T1000 (cell line): Measurements from ENCODE around the gene OR10H3.
"Not testable (repeated sequence)": the region's sequence is repeated elsewhere in the genome, so short reads cannot be mapped to it uniquely, and the experiment has no call there.

ENCODE experiments used
- DNase-seq: peaks from one replicate; lab custom pipeline; 2025; ENCODE audit warnings: mixed read lengths; lab: John Stamatoyannopoulos, UW

The OR10H3 gene

DNA sequence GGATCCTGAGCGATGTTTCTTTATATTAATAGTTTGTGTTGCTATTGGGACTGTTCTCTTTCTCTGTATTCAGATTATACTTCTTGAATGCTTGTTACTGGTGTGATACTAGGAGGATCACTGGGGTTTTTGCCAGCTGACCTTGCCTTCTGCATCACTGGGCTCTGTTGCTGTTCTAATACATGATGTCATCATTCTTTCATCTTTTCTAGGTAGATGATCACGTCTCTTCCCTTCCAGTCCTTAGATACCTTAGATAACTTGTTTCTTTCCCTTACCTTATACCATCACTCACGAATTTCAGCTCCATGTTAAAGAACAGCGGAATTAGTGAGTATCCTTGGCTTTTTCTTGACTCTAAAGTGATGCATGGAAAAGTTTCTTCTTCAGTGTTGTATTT is at the start of gene OR10H3:
Gene OR10H3, plus strand, starts transcription at position 264 of the 400 bp plus-strand sequence. CDS start 3,408 bp downstream, outside the sequence.
- no peak for DNase-seq

- no peak for DNase-seq
These were observed 41.1 kb upstream of the OR10H3 start for GRCh38 chr19:15696654-15697194.

GRCh38 chr19:15701757-15702533 is 35.8 kb upstream of the OR10H3 start:
- no peak for DNase-seq

- DNase-seq = no peak
These were observed 35.3 kb upstream of the OR10H3 start for GRCh38 chr19:15702534-15702930.

- DNase-seq = no peak
These were observed 23.1 kb upstream of the OR10H3 start for GRCh38 chr19:15714638-15715037.

GRCh38 chr19:15715642-15716041 is 22.1 kb upstream of the OR10H3 start:
- no peak for DNase-seq

DNA sequence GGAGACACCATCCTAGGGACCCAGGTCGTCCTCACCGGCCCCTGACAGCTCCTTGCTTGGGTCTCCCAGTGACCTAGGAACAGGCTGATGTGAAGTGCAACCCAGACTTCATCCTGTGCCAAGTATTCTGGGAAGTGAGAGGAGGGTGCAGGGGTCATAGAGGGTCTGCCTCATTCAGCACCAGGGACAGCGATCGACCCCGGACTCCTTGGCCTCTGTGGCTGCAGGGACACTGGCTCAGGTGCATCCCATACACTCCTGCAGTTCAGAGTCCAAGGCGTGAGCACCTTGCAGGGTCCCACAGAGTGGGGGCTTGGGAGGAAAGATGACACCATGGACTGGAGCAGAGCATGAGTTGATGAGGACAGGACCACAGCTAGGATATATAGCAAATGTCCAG is 20.0 kb upstream of the OR10H3 start:
- no peak for DNase-seq

DNA sequence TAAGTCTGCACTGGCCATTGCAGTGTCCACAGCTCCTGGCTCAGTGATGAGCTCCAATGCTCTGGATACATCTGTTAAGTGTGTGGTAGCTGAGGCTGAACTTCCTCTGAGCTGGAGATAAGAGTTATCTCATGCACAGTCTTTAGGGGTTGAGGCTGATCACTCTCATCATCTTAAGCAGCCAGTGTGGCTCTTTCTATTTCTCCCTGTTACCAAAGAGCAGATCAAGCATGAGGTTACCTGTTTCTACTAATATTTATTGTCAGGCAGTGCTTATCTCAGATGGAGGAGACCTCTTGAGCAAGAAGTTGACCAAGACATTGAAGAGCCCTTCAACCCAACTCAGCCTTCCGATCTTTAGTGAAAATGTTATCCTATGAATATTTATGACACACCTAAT is 16.5 kb upstream of the OR10H3 start:
- no peak for DNase-seq

GRCh38 chr19:15722956-15723355 is 14.8 kb upstream of the OR10H3 start:
- DNase-seq = no peak

DNA sequence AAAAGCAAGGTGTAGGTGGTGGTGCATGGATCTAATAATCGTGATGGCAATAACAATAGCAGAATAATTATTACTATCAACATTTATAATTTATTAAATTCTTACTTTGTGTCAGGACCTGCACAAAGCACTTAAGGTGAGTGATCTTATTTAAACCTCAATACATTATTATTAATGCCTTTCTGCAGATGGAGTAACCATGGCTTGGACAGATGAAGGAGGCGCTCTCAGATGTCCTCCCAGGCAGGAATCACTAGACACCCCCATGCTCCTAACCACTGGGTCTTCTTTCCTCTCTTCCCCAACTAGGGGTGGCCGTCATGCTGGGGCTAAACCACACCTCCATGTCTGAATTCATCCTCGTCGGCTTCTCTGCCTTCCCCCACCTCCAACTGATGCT is 10.1 kb upstream of the OR10H3 start, which contains the start of gene OR10H2:
Gene OR10H2, plus strand, starts transcription at position 301 of the 400 bp plus-strand sequence. Its CDS starts 20 bp downstream, at position 321.
- DNase-seq = no peak

- DNase-seq = no peak
These were observed 7.2 kb upstream of the OR10H3 start for GRCh38 chr19:15730538-15730937.

DNA sequence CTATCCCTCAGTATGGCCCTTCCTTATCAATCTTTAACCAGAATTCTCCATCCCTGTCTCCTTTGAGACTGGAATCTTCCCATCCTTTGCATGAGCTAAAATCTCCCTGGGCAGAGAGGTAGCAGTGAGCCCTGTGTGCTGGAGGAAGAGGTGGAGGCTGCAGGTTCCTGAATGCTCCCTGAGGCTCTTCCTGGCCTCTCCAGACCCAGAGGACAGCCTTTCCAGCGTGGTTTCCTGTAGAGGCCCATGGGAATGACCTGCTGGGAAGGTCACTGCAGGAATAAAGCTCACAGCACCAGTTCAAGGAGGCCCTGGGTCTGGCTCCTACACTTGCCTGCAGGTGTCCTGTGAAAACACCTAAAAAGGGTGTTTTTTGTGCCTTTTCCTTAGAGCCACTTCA is 5.4 kb upstream of the OR10H3 start:
- no peak for DNase-seq

GRCh38 chr19:15733895-15734294 is 3.9 kb upstream of the OR10H3 start:
- DNase-seq = no peak

DNA sequence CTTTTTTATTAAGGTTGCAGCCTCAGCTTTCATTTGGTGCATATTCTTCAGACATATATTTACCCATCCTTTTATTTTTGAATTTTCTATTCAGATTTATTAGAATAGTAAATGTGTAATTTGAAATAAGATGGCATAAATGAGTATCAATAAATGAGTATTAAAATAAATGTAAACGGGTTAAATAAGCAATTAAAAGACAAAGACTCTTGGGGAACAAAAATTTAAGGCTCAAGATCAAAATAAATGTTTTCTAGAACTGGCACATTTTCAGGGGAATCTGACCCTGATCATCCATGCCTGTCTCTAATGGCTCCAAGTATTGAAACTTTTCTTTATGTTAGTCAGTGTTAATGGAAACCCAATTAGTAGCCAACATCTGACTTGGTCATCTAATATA is 3.0 kb downstream of the OR10H3 start:
- DNase-seq = no peak

DNA sequence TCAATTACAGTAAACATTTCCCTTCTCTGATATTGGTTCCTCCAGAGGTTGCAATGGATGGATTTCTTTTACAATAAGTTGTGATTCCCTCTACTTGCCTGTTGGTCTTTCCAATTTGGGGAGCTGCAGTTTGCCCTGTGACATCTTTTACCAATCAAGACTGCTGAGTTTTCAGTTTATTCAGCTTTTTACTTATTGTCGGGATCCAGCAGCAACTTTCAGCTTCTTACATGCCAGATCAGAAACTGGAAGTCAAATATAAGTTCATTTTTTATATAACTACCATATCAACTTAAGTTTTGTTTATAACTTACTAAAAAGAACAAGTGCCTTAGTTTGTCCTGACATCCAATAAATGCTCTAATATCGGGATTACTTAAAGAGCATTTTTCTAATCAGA is 10.5 kb downstream of the OR10H3 start:
- no peak for DNase-seq

- DNase-seq = no peak
These were observed 20.6 kb downstream of the OR10H3 start for GRCh38 chr19:15758379-15758778.

GRCh38 chr19:15759962-15760565 is 22.3 kb downstream of the OR10H3 start:
- DNase-seq = no peak

DNA sequence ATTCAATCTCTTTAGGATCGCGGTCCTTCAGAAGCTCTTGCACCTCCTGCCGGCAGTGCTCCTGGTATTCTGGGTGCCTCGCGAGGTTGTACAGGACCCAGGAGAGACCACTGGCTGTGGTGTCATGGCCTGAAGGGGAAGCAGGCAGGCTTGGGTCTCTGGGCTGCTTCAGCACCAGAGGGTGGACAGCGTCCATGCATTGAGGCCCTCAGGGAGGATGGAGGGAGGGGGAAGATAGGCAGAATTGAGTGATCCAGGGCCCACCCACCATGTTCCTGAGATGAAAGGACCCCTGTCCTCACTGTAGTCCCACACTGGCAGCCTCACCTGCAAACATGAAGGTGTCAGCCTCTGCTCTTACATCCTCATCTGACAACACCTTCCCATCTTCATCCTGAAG is 31.8 kb downstream of the OR10H3 start:
- DNase-seq = no peak

DNA sequence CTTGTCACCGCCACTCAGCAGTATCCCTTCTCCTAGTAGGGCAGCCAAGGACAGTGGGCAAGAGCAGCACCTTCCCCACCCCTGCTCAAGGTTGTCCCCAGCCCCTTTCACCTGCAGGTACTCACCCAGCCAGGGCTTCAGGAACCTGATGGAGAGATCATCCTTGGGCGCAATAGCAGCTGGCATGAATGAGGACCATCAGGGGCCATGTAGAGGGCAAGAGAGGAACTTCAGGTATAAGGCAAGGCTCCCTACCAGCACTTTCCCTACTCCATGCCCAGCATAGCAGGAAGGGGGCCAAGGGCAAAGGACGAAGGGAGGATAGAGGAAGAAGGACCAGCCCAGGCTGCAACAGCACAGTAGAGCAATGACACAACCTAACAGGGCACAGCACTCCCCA is 36.4 kb downstream of the OR10H3 start:
- not testable (repeated sequence) for DNase-seq

- no peak for DNase-seq
These were observed 37.5 kb downstream of the OR10H3 start for GRCh38 chr19:15775249-15775648.

- no peak for DNase-seq
These were observed 38.5 kb downstream of the OR10H3 start for GRCh38 chr19:15776264-15776663.

- no peak for DNase-seq
These were observed 39.5 kb downstream of the OR10H3 start for GRCh38 chr19:15776991-15777970.
